ENCODE data around the gene MAP1A. TPM values are rescaled to one million over a fixed set of nuclear protein-coding genes. Genes with fewer than 3 reads are reported as not detected.
A peak's percentile ranks its signal among the peaks of the same experiment; 100 is the strongest.

Gene MAP1A
- total and polyA plus RNA-seq, 2 donors (not counting 1 experiment from before 2014, with no cell fraction given) = 0.03 to 0.07 TPM

GRCh38 chr15:43514241-43515057 is 3.0 kb upstream of the MAP1A start:
- no peak overlapping the region for H2AFZ ChIP-seq (ENCODE audit: insufficient read depth, low read depth, low read length, poor library complexity, severe bottlenecking)
- 40% methylated on average over 1 of the region's 4 CpGs for WGBS (ENCODE audit: insufficient coverage)

More at GRCh38 chr15:43514241-43515057, 3.0 kb upstream of the MAP1A start:
- Mint-ChIP-seq H3K4me1 (peaks cover 37% of the 10 kb centered on the region), H3K4me3 (no peak overlapping the region), H3K9me3 (ENCODE audit: insufficient read depth) (no peaks in the 10 kb centered on the region), H3K27ac (no peak overlapping the region), H3K27me3 (peaks cover 49% of the 10 kb centered on the region)
- H3K36me3 ChIP-seq (replicated peaks in 1 of 2; ENCODE audit: control extremely low read depth in 1 of 2, control insufficient read depth in 1 of 2, extremely low read depth in 1 of 2, insufficient read depth in 2 of 2, low read length in 1 of 2) = no peaks in the 10 kb centered on the region
- peaks cover 0 to 4% (median 0%) of the 10 kb centered on the region in 3 donors for H3K9me3 ChIP-seq (ENCODE audit: control extremely low read depth in 1 of 3, control insufficient read depth in 2 of 3, insufficient read depth in 1 of 3, low read length in 2 of 3)
- no peaks in the 10 kb centered on the region for H4K20me1 ChIP-seq (ENCODE audit: control insufficient read depth, insufficient read depth, low read length, poor library complexity, severe bottlenecking)
- ChIA-PET POLR2A (interaction anchor here (0.7 to 1.3 kb wide), 2 partner anchors 21 to 25 kb away, joined by 3 read pairs; partner anchors contain the start of gene TP53BP1), CTCF (interaction anchor here (0.8 to 6.6 kb wide), 16 partner anchors 9 to 167 kb away, joined by 3 to 97 read pairs (median 4); partner anchors contain the start of genes TP53BP1, TUBGCP4 and ZSCAN29)
- H3K4me1 ChIP-seq (ENCODE audit: control insufficient read depth in 2 of 2, insufficient read depth in 2 of 2, low read length in 2 of 2) = peaks cover 31 to 37% of the 10 kb centered on the region in 2 donors
- no peaks in the 10 kb centered on the region for H3K79me2 ChIP-seq (ENCODE audit: control insufficient read depth, insufficient read depth, low read length)
- peak; percentile 75 for TF ChIP-seq CTCF (IDR thresholded peaks at IDR 0.05)
- no peak for TF ChIP-seq EZH2 (IDR thresholded peaks at IDR 0.05; ENCODE audit: borderline replicate concordance, insufficient read depth, low read depth, low read length, poor library complexity, severe bottlenecking)
- peak; percentile 59 for DNase-seq
- no peak overlapping the region for H3K4me2 ChIP-seq (replicated peaks; ENCODE audit: low read depth, low read length, poor library complexity, severe bottlenecking)
- no peak for ATAC-seq (ENCODE audit: low read depth)
- H3K9ac ChIP-seq (ENCODE audit: low read length) = no peak overlapping the region
- intact Hi-C loops (cut with micrococcal nuclease) = loop anchor here (1.0 to 10.0 kb wide), 5 partner anchors 31 to 1023 kb away; partner anchors contain the start of genes CCNDBP1, EIF3J, GOLM2 and TUBGCP4
- no peak overlapping the region for H3K27ac ChIP-seq (ENCODE audit: low read length in 2 of 2)
- H3K27me3 ChIP-seq (replicated peaks in 1 of 4; ENCODE audit: control extremely low read depth in 1 of 4, control insufficient read depth in 3 of 4, insufficient read depth in 4 of 4, low read length in 3 of 4) = peaks cover 0 to 52% (median 25%) of the 10 kb centered on the region in 4 experiments
- no peak overlapping the region for H3K4me3 ChIP-seq (ENCODE audit: control extremely low read depth in 1 of 5, extremely low read depth in 1 of 5, insufficient read depth in 1 of 5, low read depth in 2 of 5, low read length in 4 of 5)

Measured in B cell (primary cell).